DND-41 (cell line): Measurements from ENCODE around the gene CDS1.

Experiments
- ATAC-seq: fragments of 200-7000 bp; cut with Tn5 transposase; 3 replicates; pipeline ENCODE4 v1.9.1; 2021; ENCODE audit warnings: low read depth; ENCODE audit not compliant: insufficient read depth
- DNase-seq: peaks from one replicate; pipeline ENCODE4 v3.0.0-alpha.2; 2020
- H2AFZ ChIP-seq: 2 replicates; pipeline ENCODE4 v1.6.0; 2012; ENCODE audit warnings: low read depth, low read length
- H3K27ac ChIP-seq: 2 replicates; pipeline ENCODE4 v1.5.1; 2012; ENCODE audit warnings: low read length, inconsistent platforms
- H3K27me3 ChIP-seq: fragments of 200-600 bp; sonication (generic); 2 replicates; pipeline ENCODE4 v1.6.0; 2012; ENCODE audit warnings: low read length, mild to moderate bottlenecking, inconsistent platforms; ENCODE audit not compliant: insufficient read depth, poor library complexity
- H3K36me3 ChIP-seq: 2 replicates; pipeline ENCODE4 v1.5.1; 2012; ENCODE audit warnings: low read length, inconsistent platforms; ENCODE audit not compliant: insufficient read depth
- H3K4me1 ChIP-seq: 2 replicates; pipeline ENCODE4 v1.5.1; 2012; ENCODE audit warnings: mild to moderate bottlenecking, low read length; ENCODE audit not compliant: insufficient read depth
- H3K4me2 ChIP-seq: 2 replicates; pipeline ENCODE4 v1.6.0; 2012; ENCODE audit warnings: mild to moderate bottlenecking, moderate library complexity, low read length, inconsistent platforms; ENCODE audit not compliant: insufficient read depth
- H3K4me3 ChIP-seq, 2 experiments: fragments of 200-600 bp in 1 of 2; shearing (Covaris generic) in 1 of 2; 2 replicates each; pipeline ENCODE4 v1.5.1; 2012 to 2016; ENCODE audit warnings: inconsistent platforms in 2 of 2, low read length in 2 of 2, mild to moderate bottlenecking in 2 of 2, low read depth in 1 of 2, moderate library complexity in 1 of 2
- H3K79me2 ChIP-seq: 2 replicates; pipeline ENCODE4 v1.6.0; 2012; ENCODE audit warnings: low read length, inconsistent platforms; ENCODE audit not compliant: insufficient read depth
- H3K9ac ChIP-seq: 2 replicates; pipeline ENCODE4 v1.6.0; 2012; ENCODE audit warnings: low read depth, mild to moderate bottlenecking, inconsistent platforms, low read length, moderate library complexity
- H3K9me3 ChIP-seq: 2 replicates; pipeline ENCODE4 v1.5.1; 2012; ENCODE audit warnings: low read length, moderate library complexity, mild to moderate bottlenecking, inconsistent platforms; ENCODE audit not compliant: insufficient read depth, severe bottlenecking
- H4K20me1 ChIP-seq: 2 replicates; pipeline ENCODE4 v1.6.0; 2012; ENCODE audit warnings: low read length; ENCODE audit not compliant: insufficient read depth
- EZH2 ChIP-seq: IDR thresholded peaks from 3 replicates; pipeline ENCODE4 v1.6.1; 2012; ENCODE audit warnings: borderline replicate concordance, low read depth, mild to moderate bottlenecking, moderate library complexity, low read length, inconsistent platforms; ENCODE audit not compliant: severe bottlenecking
- TF ChIP-seq, protein P1 (sequence below): IDR thresholded peaks from 2 replicates; pipeline ENCODE4 v1.5.1; 2012; ENCODE audit warnings: borderline replicate concordance, low read length, moderate library complexity, mild to moderate bottlenecking; ENCODE audit not compliant: poor library complexity, severe bottlenecking; ENCODE audit errors: extremely low read depth

Gene CDS1

DNA sequence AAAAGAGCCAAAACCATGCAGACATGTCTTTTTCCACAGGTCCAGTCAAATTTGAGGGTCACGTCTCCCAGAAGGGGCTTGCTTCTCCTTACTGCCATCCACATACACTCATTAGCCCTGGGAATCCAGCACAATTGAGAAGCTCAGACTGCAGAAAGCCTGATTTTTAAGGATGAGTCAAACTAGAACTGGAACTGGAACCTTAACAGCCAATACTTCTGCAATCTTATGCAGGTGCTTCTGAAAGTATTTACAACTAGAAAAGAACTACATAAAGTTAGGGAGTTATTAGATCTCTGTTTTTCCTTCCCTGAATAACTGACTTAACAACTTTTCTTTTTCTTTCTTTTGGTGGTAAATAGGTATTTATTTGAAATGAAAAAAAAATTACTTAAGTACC lies 86.3 kb downstream of the CDS1 start:
- H3K4me1 ChIP-seq, result no peaks in the 10 kb centered on the region
- H3K4me3 ChIP-seq, result no peak overlapping the region
- no peak overlapping the region for H2AFZ ChIP-seq
- H3K4me2 ChIP-seq, result no peak overlapping the region
- H3K27ac ChIP-seq, result no peak overlapping the region
- no peak for DNase-seq
- no peaks in the 10 kb centered on the region for H3K79me2 ChIP-seq
- ATAC-seq, result no peak
- no peaks in the 10 kb centered on the region for H4K20me1 ChIP-seq
- no peaks in the 10 kb centered on the region for H3K9me3 ChIP-seq
- H3K36me3 ChIP-seq, result no peaks in the 10 kb centered on the region
- H3K9ac ChIP-seq, result no peak overlapping the region
- no peaks in the 10 kb centered on the region for H3K27me3 ChIP-seq
- no peak for TF ChIP-seq EZH2
- TF ChIP-seq, protein P1, sequence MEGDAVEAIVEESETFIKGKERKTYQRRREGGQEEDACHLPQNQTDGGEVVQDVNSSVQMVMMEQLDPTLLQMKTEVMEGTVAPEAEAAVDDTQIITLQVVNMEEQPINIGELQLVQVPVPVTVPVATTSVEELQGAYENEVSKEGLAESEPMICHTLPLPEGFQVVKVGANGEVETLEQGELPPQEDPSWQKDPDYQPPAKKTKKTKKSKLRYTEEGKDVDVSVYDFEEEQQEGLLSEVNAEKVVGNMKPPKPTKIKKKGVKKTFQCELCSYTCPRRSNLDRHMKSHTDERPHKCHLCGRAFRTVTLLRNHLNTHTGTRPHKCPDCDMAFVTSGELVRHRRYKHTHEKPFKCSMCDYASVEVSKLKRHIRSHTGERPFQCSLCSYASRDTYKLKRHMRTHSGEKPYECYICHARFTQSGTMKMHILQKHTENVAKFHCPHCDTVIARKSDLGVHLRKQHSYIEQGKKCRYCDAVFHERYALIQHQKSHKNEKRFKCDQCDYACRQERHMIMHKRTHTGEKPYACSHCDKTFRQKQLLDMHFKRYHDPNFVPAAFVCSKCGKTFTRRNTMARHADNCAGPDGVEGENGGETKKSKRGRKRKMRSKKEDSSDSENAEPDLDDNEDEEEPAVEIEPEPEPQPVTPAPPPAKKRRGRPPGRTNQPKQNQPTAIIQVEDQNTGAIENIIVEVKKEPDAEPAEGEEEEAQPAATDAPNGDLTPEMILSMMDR, result no peak

DNA sequence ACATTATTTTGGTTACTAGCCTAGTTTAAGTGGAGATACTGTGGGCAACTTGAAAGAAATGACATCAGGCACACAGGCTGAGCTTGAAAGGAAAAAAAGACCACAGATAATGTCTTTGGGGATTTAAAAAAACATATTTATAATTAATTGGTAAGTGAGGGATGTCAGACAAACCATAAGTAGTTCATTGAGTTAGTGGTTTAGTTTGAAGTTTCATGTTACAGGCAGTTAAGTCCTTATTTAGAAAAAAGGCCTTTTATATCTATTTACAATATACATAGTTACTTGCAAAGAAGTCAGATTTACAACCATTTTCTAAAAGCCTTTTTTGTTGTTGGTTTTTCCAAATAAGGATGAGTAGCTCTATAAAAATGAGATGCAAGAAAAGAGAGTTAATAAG lies 89.2 kb downstream of the CDS1 start:
- no peak overlapping the region for H2AFZ ChIP-seq
- H3K36me3 ChIP-seq, result no peaks in the 10 kb centered on the region
- H3K4me1 ChIP-seq, result no peaks in the 10 kb centered on the region
- TF ChIP-seq, protein P1, result no peak
- no peak for TF ChIP-seq EZH2
- H3K9ac ChIP-seq, result no peak overlapping the region
- H3K27ac ChIP-seq, result no peak overlapping the region
- H3K9me3 ChIP-seq, result no peaks in the 10 kb centered on the region
- no peak overlapping the region for H3K4me2 ChIP-seq
- H4K20me1 ChIP-seq, result no peaks in the 10 kb centered on the region
- DNase-seq (no peak), ATAC-seq (no peak)
- H3K79me2 ChIP-seq, result no peaks in the 10 kb centered on the region
- no peaks in the 10 kb centered on the region for H3K27me3 ChIP-seq
- H3K4me3 ChIP-seq, result no peak overlapping the region

DNA sequence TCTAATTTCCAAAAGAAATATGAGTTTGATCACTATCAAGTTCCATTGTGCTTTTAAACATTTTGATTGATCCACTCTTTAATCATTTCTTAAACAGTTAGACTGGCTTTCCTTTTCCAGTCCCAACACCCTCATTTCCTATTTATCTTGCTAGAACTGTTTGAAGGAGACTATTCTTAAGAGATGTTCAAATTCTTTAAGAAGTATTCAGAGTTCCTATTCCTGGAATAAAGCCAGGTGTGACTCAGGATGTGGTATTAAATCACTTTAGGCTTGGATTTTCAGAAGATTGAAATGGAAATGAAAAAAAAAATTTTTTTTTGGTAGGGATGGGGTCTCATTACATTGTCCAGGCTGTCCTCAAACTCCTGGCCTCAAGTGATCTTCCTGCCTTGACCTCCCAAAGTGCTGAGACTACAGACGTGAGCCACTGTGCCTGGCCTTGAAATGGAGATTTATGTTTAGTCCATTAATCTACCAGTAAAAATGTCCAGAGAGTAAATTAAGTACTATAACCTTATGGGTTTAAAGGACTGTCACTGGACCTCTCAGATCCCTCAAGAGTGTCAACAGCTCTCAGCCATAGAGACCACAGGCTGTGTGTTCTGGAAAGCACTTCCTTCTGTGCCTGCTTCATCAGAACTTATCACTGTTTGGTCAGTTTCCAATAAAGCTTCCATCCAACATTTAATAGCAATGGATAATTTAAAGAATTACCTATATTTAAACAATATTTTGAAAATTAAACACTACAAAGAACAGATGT lies 90.7 kb downstream of the CDS1 start:
- H3K27me3 ChIP-seq, result no peaks in the 10 kb centered on the region
- no peak overlapping the region for H2AFZ ChIP-seq
- no peak overlapping the region for H3K9ac ChIP-seq
- TF ChIP-seq, protein P1, result no peak
- no peak for TF ChIP-seq EZH2
- H3K4me1 ChIP-seq, result no peaks in the 10 kb centered on the region
- H3K79me2 ChIP-seq, result no peaks in the 10 kb centered on the region
- H3K9me3 ChIP-seq, result no peaks in the 10 kb centered on the region
- H3K4me3 ChIP-seq, result no peak overlapping the region
- no peaks in the 10 kb centered on the region for H4K20me1 ChIP-seq
- no peaks in the 10 kb centered on the region for H3K36me3 ChIP-seq
- DNase-seq (no peak), ATAC-seq (no peak)
- H3K27ac ChIP-seq, result no peak overlapping the region
- no peak overlapping the region for H3K4me2 ChIP-seq
